A549 (cell line): Measurements from ENCODE around the gene NINL. TPM values are rescaled to one million over a fixed set of nuclear protein-coding genes. Genes with fewer than 3 reads are reported as not detected.
"Not testable (repeated sequence)": the region's sequence is repeated elsewhere in the genome, so short reads cannot be mapped to it uniquely, and the experiment has no call there.

Source experiments
- ATAC-seq, 2 experiments: fragments of 200-7000 bp in 1 of 2; fragments of >200 bp in 1 of 2; cut with Nextera tagmentation in 1 of 2; cut with Tn5 transposase in 1 of 2; 3 replicates each; pipeline versions ENCODE4 v1.8.0 to v1.9.1; 2018 to 2020; ENCODE audit warnings: mild to moderate bottlenecking in 1 of 2, moderate library complexity in 1 of 2
- CTCF ChIA-PET: fragments of 300-600 bp; sonication (Branson Sonifier 250); formaldehyde crosslinking; extraction: SDS; loops from one replicate; lab custom pipeline; 2021; ENCODE audit warnings: antibody characterized with exemption, inconsistent platforms; lab: Yijun Ruan, JAX
- POLR2A ChIA-PET: fragments of 350-600 bp; formaldehyde crosslinking; extraction: SDS; loops from one replicate; lab custom pipeline; 2021; ENCODE audit warnings: antibody characterized with exemption, inconsistent platforms; lab: Yijun Ruan, JAX
- DNase-seq, 2 experiments: peaks; one replicate each; pipeline versions ENCODE4 v3.0.0 to v3.0.0-alpha.2; 2011 to 2016; ENCODE audit warnings: low read depth in 1 of 2, low spot score in 1 of 2
- FAIRE-seq: peaks from 2 replicates; lab custom pipeline; 2011; peaks lifted over from hg19 to GRCh38; lab: Jason Lieb, UNC
- H3K27ac ChIP-seq, 2 experiments: fragments of >200 bp; sonication (Bioruptor Twin); formaldehyde crosslinking; 3 replicates each; pipeline ENCODE4 v1.5.1; 2016 to 2017
- H3K4me1 ChIP-seq: fragments of >200 bp; sonication (Bioruptor Twin); formaldehyde crosslinking; 3 replicates; pipeline ENCODE4 v1.6.1; 2016
- H3K4me2 ChIP-seq: fragments of >200 bp; sonication (Bioruptor Twin); formaldehyde crosslinking; 3 replicates; pipeline ENCODE4 v1.6.1; 2016
- H3K4me3 ChIP-seq: fragments of >200 bp; sonication (Bioruptor Twin); formaldehyde crosslinking; 3 replicates; pipeline ENCODE4 v1.5.1; 2016
- H3K9me3 ChIP-seq: fragments of >200 bp; sonication (Bioruptor Twin); formaldehyde crosslinking; 3 replicates; pipeline ENCODE4 v1.6.1; 2016
- BHLHE40 ChIP-seq: IDR thresholded peaks from 2 replicates; pipeline ENCODE4 v1.6.1; 2012; ENCODE audit warnings: low read depth, low read length, inconsistent platforms
- CBX2 ChIP-seq: fragments of 200-600 bp; sonication (generic); IDR thresholded peaks from 2 replicates; pipeline ENCODE4 v1.6.1; 2016; ENCODE audit warnings: low read depth, mild to moderate bottlenecking, borderline replicate concordance
- CHD2 ChIP-seq: fragments of 150-350 bp; IDR thresholded peaks from 2 replicates; pipeline ENCODE4 v1.6.1; 2014; ENCODE audit warnings: low read length; ENCODE audit not compliant: partially characterized antibody
- CHD4 ChIP-seq: fragments of 200-600 bp; sonication (generic); IDR thresholded peaks from 2 replicates; pipeline ENCODE4 v1.6.1; 2016; ENCODE audit warnings: antibody characterized with exemption, mild to moderate bottlenecking, borderline replicate concordance
- HDAC2 ChIP-seq: fragments of 200-600 bp; sonication (generic); IDR thresholded peaks from 2 replicates; pipeline ENCODE4 v1.6.1; 2016
- KDM1A ChIP-seq: fragments of 200-600 bp; sonication (generic); IDR thresholded peaks from 2 replicates; pipeline ENCODE4 v1.6.1; 2016; ENCODE audit warnings: low read depth, mild to moderate bottlenecking
- KDM5A ChIP-seq: fragments of 200-600 bp; sonication (generic); IDR thresholded peaks from 2 replicates; pipeline ENCODE4 v1.6.1; 2016; ENCODE audit warnings: antibody characterized with exemption, mild to moderate bottlenecking
- MAFK ChIP-seq: fragments of 450-650 bp; IDR thresholded peaks from 2 replicates; pipeline ENCODE4 v1.6.1; 2014; ENCODE audit not compliant: partially characterized antibody
- MAZ ChIP-seq: fragments of 150-350 bp; IDR thresholded peaks from 2 replicates; pipeline ENCODE4 v1.6.1; 2014; ENCODE audit warnings: antibody characterized with exemption, low read depth, low read length, borderline replicate concordance
- MYC ChIP-seq: IDR thresholded peaks from 2 replicates; pipeline ENCODE4 v1.6.1; 2012; ENCODE audit warnings: mild to moderate bottlenecking, inconsistent platforms, low read length, improper control_type of control experiment, borderline replicate concordance
- NFE2L2 ChIP-seq: fragments of 150-350 bp; conservative IDR thresholded peaks from 2 replicates; pipeline ENCODE4 v1.6.1; 2014; ENCODE audit warnings: low read length
- POLR2A ChIP-seq: IDR thresholded peaks from 2 replicates; pipeline ENCODE4 v1.6.1; 2012; ENCODE audit warnings: mild to moderate bottlenecking, low read length
- RCOR1 ChIP-seq: fragments of 150-350 bp; IDR thresholded peaks from 2 replicates; pipeline ENCODE4 v1.6.1; 2014; ENCODE audit warnings: antibody characterized with exemption, low read length, low read depth
- SREBF2 ChIP-seq: fragments of 450-650 bp; IDR thresholded peaks from 2 replicates; pipeline ENCODE4 v1.6.1; 2014; ENCODE audit warnings: mild to moderate bottlenecking, moderate library complexity
- TFCP2L1 ChIP-seq: fragments of 250-450 bp; sonication (Bioruptor Pico); IDR thresholded peaks from 2 replicates; pipeline ENCODE4 v1.5.0; 2021; ENCODE audit warnings: mild to moderate bottlenecking
- ZSCAN20 ChIP-seq: fragments of 250-450 bp; sonication (Bioruptor Pico); IDR thresholded peaks from 2 replicates; pipeline ENCODE4 v1.8.0; 2022; ENCODE audit warnings: mild to moderate bottlenecking, moderate library complexity
- WGBS: methylation state at CpG from one replicate; pipeline ENCODE4 v1.1.6; 2017; ENCODE audit errors: missing lambda C conversion rate; 5-methylcytosine and 5-hydroxymethylcytosine counted together
- polyA plus RNA-seq, 4 experiments: library from polyadenylated mRNA; depleted of rRNA in 3 of 4; stranded (reverse); fragments of >200 nt; fragmentation: RNase III in 1 of 4; extraction: RNeasy Plus Mini Kit Qiagen cat#74134 plus additional on column Dnase treatment in 1 of 4; gene quantifications; 2 replicates in 3 of 4; 3 replicates in 1 of 4; pipeline ENCODE4 v1.2.3, GENCODE V29; 2011 to 2017
- TF ChIP-seq, protein P1 (sequence below): fragments of 450-650 bp; IDR thresholded peaks from 2 replicates; pipeline ENCODE4 v1.6.1; 2014; ENCODE audit warnings: antibody characterized with exemption
- TF ChIP-seq, protein P2 (sequence below): fragments of 250-450 bp; sonication (Bioruptor Pico); IDR thresholded peaks from 2 replicates; pipeline ENCODE4 v1.5.0; 2021; ENCODE audit warnings: mild to moderate bottlenecking, moderate library complexity, borderline replicate concordance

Gene NINL
- polyA plus RNA-seq, 2 of the 4 experiments (the other 2 are of a cell fraction): 20.2 to 22.4 TPM

DNA sequence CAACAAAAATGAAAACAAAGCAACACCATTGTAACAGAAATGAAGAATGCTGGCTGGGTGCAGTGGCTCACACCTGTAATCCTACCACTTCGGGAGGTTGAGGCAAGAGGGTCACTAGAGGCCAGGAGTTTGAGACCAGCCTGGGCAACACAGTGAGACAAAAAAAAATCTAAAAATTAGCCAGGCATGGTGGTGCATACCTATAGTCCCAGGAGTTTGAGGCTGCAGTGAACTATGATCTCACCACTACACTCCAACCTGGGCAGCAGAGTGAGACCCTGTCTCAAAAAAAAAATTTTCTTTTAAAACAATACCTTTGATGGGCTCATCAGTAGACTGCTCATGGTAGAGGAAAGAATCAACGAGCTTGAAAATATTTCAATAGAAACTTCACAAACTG is 18.5 kb downstream of the NINL start (continued):
- TF ChIP-seq BHLHE40: no peak
- TF ChIP-seq, protein P1, sequence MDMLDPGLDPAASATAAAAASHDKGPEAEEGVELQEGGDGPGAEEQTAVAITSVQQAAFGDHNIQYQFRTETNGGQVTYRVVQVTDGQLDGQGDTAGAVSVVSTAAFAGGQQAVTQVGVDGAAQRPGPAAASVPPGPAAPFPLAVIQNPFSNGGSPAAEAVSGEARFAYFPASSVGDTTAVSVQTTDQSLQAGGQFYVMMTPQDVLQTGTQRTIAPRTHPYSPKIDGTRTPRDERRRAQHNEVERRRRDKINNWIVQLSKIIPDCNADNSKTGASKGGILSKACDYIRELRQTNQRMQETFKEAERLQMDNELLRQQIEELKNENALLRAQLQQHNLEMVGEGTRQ: no peak

DNA sequence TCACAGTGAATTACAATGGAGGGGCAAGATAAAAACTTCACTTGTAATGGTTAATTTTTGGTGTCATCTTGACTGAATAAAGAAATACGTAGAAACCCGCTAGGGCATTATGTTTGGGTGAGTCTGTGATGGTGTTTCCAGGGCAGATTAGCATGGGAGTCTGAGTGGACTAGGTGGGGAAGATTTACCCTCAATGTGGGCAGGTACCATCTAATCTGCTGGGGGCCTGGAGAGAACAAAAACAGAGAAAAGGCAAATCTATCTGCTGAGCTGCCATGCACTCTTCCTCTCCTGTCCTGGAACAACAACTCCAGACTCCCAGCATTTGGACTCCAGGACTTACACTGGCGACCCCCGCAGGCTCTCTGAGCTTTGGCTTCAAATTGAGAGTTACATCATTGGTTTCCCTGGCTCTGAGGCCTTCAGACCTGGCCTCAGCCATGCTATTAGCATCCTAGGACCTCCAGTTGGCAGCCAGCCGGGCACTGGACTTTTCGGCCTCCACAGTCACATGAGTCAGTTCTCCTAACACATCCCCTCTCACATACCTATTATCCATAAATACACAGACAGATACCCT is 19.7 kb downstream of the NINL start:
- ATAC-seq: peak; percentile 49 to 62; a peak in 4 of 6 replicates
- Histone ChIP-seq H3K9me3 (no peaks in the 10 kb centered on the region), H3K4me2 (no peak overlapping the region), H3K4me3 (no peak overlapping the region), H3K4me1 (peaks cover 11% of the 10 kb centered on the region; the same call in 2 of the 3 replicates), H3K27ac (no peak overlapping the region)
- no peak for TF ChIP-seq TFCP2L1 (CRISPR knock-in tag)
- TF ChIP-seq MAZ: no peak
- TF ChIP-seq CHD2: no peak
- no peak for TF ChIP-seq SREBF2
- no peak for TF ChIP-seq NFE2L2
- TF ChIP-seq RCOR1: no peak
- TF ChIP-seq, all 56 proteins: peak for 0
- no peak for FAIRE-seq
- no peak for DNase-seq
- ChIA-PET CTCF (interaction anchor here (0.6 kb wide), 1 partner anchor 154 kb away, joined by 4 read pairs; no protein-coding TSS in a partner anchor), POLR2A (no interaction called here)
- 85% methylated on average over 6 of the region's 6 CpGs for WGBS

DNA sequence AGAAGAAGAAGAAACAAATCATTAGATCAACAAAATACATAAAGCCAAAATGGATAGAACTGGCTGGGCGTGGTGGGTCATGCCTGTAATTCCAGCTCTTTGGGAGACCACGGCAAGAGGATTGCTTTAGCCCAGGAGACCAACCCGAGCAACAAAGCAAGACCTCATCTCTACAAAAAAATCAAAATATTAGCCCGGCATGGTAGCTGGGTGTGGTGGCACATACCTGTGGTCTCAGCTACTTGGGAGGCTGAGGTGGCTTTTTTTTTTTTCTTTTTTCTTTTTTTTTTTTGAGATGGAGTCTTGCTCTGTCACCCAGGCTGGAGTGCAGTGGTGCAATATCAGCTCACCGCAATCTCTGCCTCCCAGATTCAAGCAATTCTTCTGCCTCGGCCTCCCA is 21.5 kb downstream of the NINL start:
- H3K27ac ChIP-seq: no peak overlapping the region
- TF ChIP-seq BHLHE40: no peak
- DNase-seq (no peak), FAIRE-seq (no peak), ATAC-seq (no peak)
- no peak overlapping the region for H3K4me3 ChIP-seq
- ChIA-PET CTCF (no interaction called here), POLR2A (no interaction called here)
- WGBS: 92% methylated on average over 6 of the region's 6 CpGs
- peaks cover 11% of the 10 kb centered on the region; the same call in 2 of the 3 replicates for H3K4me1 ChIP-seq
- H3K9me3 ChIP-seq: no peaks in the 10 kb centered on the region
- H3K4me2 ChIP-seq: no peak overlapping the region

DNA sequence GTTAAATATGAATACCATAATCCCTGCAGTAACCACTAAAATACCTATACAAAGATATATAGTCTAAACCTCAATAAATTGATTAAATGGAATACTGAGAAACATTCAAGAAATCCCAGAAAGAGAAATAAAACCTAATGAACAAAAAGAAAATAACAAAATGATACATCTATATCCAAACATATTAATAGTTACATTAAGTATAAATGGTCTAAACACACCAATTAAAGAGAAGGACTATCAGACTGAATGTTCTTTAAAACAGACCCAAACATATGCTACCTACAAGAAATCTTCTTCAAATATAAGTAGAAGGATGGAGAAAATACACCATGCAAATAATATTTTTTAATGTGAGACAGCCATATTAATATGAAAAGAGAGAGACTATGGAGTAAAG is 22.0 kb downstream of the NINL start:
- ChIA-PET POLR2A (no interaction called here), CTCF (no interaction called here)
- ATAC-seq (no peak), DNase-seq (no peak), FAIRE-seq (peak; percentile 91)
- Histone ChIP-seq H3K9me3 (no peaks in the 10 kb centered on the region), H3K4me1 (peaks cover 11% of the 10 kb centered on the region; the same call in 2 of the 3 replicates), H3K4me3 (no peak overlapping the region), H3K4me2 (no peak overlapping the region), H3K27ac (no peak overlapping the region)
- TF ChIP-seq MYC (no peak), POLR2A (no peak), CBX2 (no peak), ZSCAN20 (CRISPR knock-in tag) (no peak), MAFK (no peak), CHD2 (no peak), HDAC2 (no peak), KDM1A (no peak), NFE2L2 (no peak), CHD4 (no peak), KDM5A (no peak), TFCP2L1 (CRISPR knock-in tag) (no peak)
- TF ChIP-seq, protein P1: no peak
- TF ChIP-seq, protein P2, sequence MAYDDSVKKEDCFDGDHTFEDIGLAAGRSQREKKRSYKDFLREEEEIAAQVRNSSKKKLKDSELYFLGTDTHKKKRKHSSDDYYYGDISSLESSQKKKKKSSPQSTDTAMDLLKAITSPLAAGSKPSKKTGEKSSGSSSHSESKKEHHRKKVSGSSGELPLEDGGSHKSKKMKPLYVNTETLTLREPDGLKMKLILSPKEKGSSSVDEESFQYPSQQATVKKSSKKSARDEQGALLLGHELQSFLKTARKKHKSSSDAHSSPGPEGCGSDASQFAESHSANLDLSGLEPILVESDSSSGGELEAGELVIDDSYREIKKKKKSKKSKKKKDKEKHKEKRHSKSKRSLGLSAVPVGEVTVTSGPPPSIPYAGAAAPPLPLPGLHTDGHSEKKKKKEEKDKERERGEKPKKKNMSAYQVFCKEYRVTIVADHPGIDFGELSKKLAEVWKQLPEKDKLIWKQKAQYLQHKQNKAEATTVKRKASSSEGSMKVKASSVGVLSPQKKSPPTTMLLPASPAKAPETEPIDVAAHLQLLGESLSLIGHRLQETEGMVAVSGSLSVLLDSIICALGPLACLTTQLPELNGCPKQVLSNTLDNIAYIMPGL: no peak

DNA sequence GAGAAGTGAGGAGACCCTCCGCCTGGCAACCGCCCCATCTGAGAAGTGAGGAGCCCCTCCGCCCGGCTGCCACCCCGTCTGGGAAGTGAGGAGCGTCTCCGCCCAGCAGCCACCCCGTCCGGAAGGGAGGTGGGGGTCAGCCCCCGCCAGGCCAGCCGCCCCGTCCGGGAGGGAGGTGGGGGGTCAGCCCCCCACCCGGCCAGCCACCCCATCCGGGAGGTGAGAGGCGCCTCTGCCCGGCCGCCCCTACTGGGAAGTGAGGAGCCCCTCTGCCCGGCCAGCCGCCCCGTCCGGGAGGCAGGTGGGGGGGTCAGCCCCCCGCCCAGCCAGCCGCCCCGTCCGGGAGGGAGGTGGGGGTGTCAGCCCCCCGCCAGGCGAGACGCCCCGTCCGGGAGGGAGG is 23.6 kb downstream of the NINL start:
- no CpG with 5 or more reads among the region's 31 CpGs for WGBS
- H3K9me3 ChIP-seq, CTCF ChIA-PET, DNase-seq, H3K4me3 ChIP-seq, H3K4me2 ChIP-seq, POLR2A ChIA-PET, FAIRE-seq, H3K27ac ChIP-seq, ATAC-seq: not testable (repeated sequence)
- H3K4me1 ChIP-seq: peaks cover 11% of the 10 kb centered on the region; the same call in 2 of the 3 replicates
